HCT116 (cell line): ENCODE data around the gene COBL. TPM values are rescaled to one million over a fixed set of nuclear protein-coding genes. Genes with fewer than 3 reads are reported as not detected.

ENCODE experiments used
- ATAC-seq: fragments of 200-7000 bp; cut with Tn5 transposase; 2 replicates; pipeline ENCODE4 v1.9.1; 2020; ENCODE audit warnings: mild to moderate bottlenecking, moderate library complexity
- BruUV-seq: library from RNA; stranded (reverse); fragments of 400-500 nt; replicated peaks from 2 replicates; lab custom pipeline; 2021; lab: Mats Ljungman, UMichigan
- CTCF ChIA-PET: fragments of 300-600 bp; sonication (Branson Sonifier 250); formaldehyde crosslinking; loops from one replicate; lab custom pipeline; 2021; ENCODE audit warnings: antibody characterized with exemption; lab: Charles Lee
- POLR2A ChIA-PET: fragments of 300-600, 350-600 bp; sonication (Branson Sonifier 250); formaldehyde crosslinking; loops from one replicate; lab custom pipeline; 2021; ENCODE audit warnings: antibody characterized with exemption; lab: Charles Lee
- RAD21 ChIA-PET, 2 experiments: fragments of 300-600 bp; sonication (Branson Sonifier 250); formaldehyde crosslinking; loops; one replicate each; lab custom pipeline; 2023; ENCODE audit warnings: low total read pairs in 2 of 2; ENCODE audit not compliant: uncharacterized antibody in 2 of 2, unreplicated experiment in 2 of 2, low non-redundant PET in 1 of 2; lab: Charles Lee
- DNase-seq: peaks from one replicate; pipeline ENCODE4 v3.0.0-alpha.2; 2010; ENCODE audit warnings: low read depth, low spot score
- H2AFZ ChIP-seq: fragments of 200-600 bp; shearing (Covaris generic), sonication (generic); 2 replicates; pipeline ENCODE4 v1.6.1; 2017; ENCODE audit warnings: low read depth, mixed run types, mixed read lengths, antibody characterized with exemption, low read length; ENCODE audit not compliant: poor library complexity, severe bottlenecking
- H3K27ac ChIP-seq: 2 replicates; pipeline ENCODE4 v1.5.1; 2012; ENCODE audit warnings: low read depth, low read length
- H3K27me3 ChIP-seq: fragments of 200-600 bp; sonication (generic); 2 replicates; pipeline ENCODE4 v1.6.1; 2016; ENCODE audit warnings: mixed run types, low read length, mixed read lengths; ENCODE audit not compliant: insufficient read depth
- H3K36me3 ChIP-seq, 2 experiments: fragments of 200-500 bp in 1 of 2; fragments of 200-600 bp in 1 of 2; sonication (Bioruptor generic) in 1 of 2; sonication (generic) in 1 of 2; 2 replicates each; pipeline versions ENCODE4 v1.5.1 to v1.6.1; 2014 to 2016; ENCODE audit warnings: low read length in 2 of 2, inconsistent platforms in 1 of 2, mixed read lengths in 1 of 2, mixed run types in 1 of 2; ENCODE audit not compliant: insufficient read depth in 2 of 2, control insufficient read depth in 1 of 2
- H3K4me1 ChIP-seq, 2 experiments: fragments of 200-600 bp in 1 of 2; sonication (generic) in 1 of 2; 2 replicates each; pipeline versions ENCODE4 v1.5.1 to v1.6.1; 2012 to 2017; ENCODE audit warnings: low read length in 2 of 2, inconsistent platforms in 1 of 2, mild to moderate bottlenecking in 1 of 2, mixed read lengths in 1 of 2, mixed run types in 1 of 2, moderate library complexity in 1 of 2; ENCODE audit not compliant: insufficient read depth in 2 of 2, control insufficient read depth in 1 of 2
- H3K4me2 ChIP-seq: fragments of 200-600 bp; sonication (generic); 2 replicates; pipeline ENCODE4 v1.6.1; 2017; ENCODE audit warnings: mixed run types, low read length, mixed read lengths
- H3K4me3 ChIP-seq, 2 experiments: fragments of 200-600 bp in 1 of 2; sonication (generic) in 1 of 2; replicated peaks in 1 of 2; 2 replicates each; pipeline ENCODE4 v1.5.1; 2011 to 2016; ENCODE audit warnings: low read length in 2 of 2, control low read depth in 1 of 2, low read depth in 1 of 2, mild to moderate bottlenecking in 1 of 2, mixed read lengths in 1 of 2, mixed run types in 1 of 2
- H3K79me2 ChIP-seq: fragments of 200-600 bp; sonication (generic); 2 replicates; pipeline ENCODE4 v1.6.1; 2017; ENCODE audit warnings: mild to moderate bottlenecking, mixed run types, low read length, moderate library complexity, mixed read lengths; ENCODE audit not compliant: insufficient read depth
- H3K9ac ChIP-seq: fragments of 200-600 bp; sonication (generic); 2 replicates; pipeline ENCODE4 v1.6.1; 2016; ENCODE audit warnings: low read length, mixed read lengths
- H3K9me2 ChIP-seq: fragments of 200-600 bp; sonication (generic), shearing (Covaris generic); 2 replicates; pipeline ENCODE4 v1.6.1; 2017; ENCODE audit warnings: mixed run types, mild to moderate bottlenecking, moderate library complexity; ENCODE audit not compliant: insufficient read depth
- H3K9me3 ChIP-seq, 2 experiments: fragments of 200-500 bp in 1 of 2; fragments of 200-600 bp in 1 of 2; sonication (Bioruptor generic) in 1 of 2; sonication (generic) in 1 of 2; 2 replicates each; pipeline ENCODE4 v1.6.1; 2014 to 2017; ENCODE audit warnings: low read length in 2 of 2, mixed read lengths in 2 of 2, inconsistent platforms in 1 of 2, low read depth in 1 of 2, mild to moderate bottlenecking in 1 of 2, mixed run types in 1 of 2, moderate library complexity in 1 of 2; ENCODE audit not compliant: control insufficient read depth in 1 of 2, insufficient read depth in 1 of 2
- H4K20me1 ChIP-seq: fragments of 200-600 bp; sonication (generic), shearing (Covaris generic); 2 replicates; pipeline ENCODE4 v1.6.1; 2017; ENCODE audit warnings: mixed run types, mild to moderate bottlenecking, moderate library complexity; ENCODE audit not compliant: insufficient read depth
- ATF3 ChIP-seq: IDR thresholded peaks from 2 replicates; pipeline ENCODE4 v1.6.1; 2012
- CBX3 ChIP-seq: IDR thresholded peaks from 2 replicates; pipeline ENCODE4 v1.6.1; 2012; ENCODE audit warnings: low read depth
- CEBPB ChIP-seq: IDR thresholded peaks from 2 replicates; pipeline ENCODE4 v1.6.1; 2012; ENCODE audit warnings: low read depth
- CTCF ChIP-seq, 3 experiments: fragments of 200-600 bp in 1 of 3; sonication (generic) in 1 of 3; IDR thresholded peaks in 2 of 3; conservative IDR thresholded peaks in 1 of 3; 2 replicates each; pipeline ENCODE4 v1.5.1; 2012 to 2017; ENCODE audit warnings: low read depth in 2 of 3, low read length in 2 of 3, antibody characterized with exemption in 1 of 3, borderline replicate concordance in 1 of 3, control low read depth in 1 of 3, mild to moderate bottlenecking in 1 of 3, mixed read lengths in 1 of 3, mixed run types in 1 of 3, moderate library complexity in 1 of 3; ENCODE audit not compliant: insufficient read depth in 1 of 3
- EGR1 ChIP-seq: IDR thresholded peaks from 2 replicates; pipeline ENCODE4 v1.6.1; 2012; ENCODE audit warnings: low read depth
- ELF1 ChIP-seq: IDR thresholded peaks from 2 replicates; pipeline ENCODE4 v1.6.1; 2012; ENCODE audit warnings: low read depth, borderline replicate concordance
- EZH2phosphoT487 ChIP-seq: fragments of 200-600 bp; IDR thresholded peaks from 2 replicates; pipeline ENCODE4 v1.6.1; 2018; ENCODE audit warnings: antibody characterized with exemption, borderline replicate concordance
- FOSL1 ChIP-seq: IDR thresholded peaks from 2 replicates; pipeline ENCODE4 v1.6.1; 2012; ENCODE audit warnings: low read depth
- JUND ChIP-seq: IDR thresholded peaks from 2 replicates; pipeline ENCODE4 v1.6.1; 2012
- POLR2AphosphoS5 ChIP-seq: IDR thresholded peaks from 2 replicates; pipeline ENCODE4 v1.6.1; 2011; ENCODE audit warnings: mild to moderate bottlenecking, low read depth, low read length, moderate library complexity
- REST ChIP-seq: IDR thresholded peaks from 2 replicates; pipeline ENCODE4 v1.6.1; 2012; ENCODE audit warnings: low read depth
- SIN3A ChIP-seq: IDR thresholded peaks from 2 replicates; pipeline ENCODE4 v1.6.1; 2012; ENCODE audit warnings: low read depth
- SP1 ChIP-seq: IDR thresholded peaks from 2 replicates; pipeline ENCODE4 v1.6.1; 2012; ENCODE audit warnings: low read depth
- SRF ChIP-seq: IDR thresholded peaks from 2 replicates; pipeline ENCODE4 v1.6.1; 2012; ENCODE audit warnings: low read depth
- YY1 ChIP-seq: IDR thresholded peaks from 2 replicates; pipeline ENCODE4 v1.6.1; 2011; ENCODE audit warnings: low read length, low read depth, moderate library complexity, mild to moderate bottlenecking; ENCODE audit not compliant: insufficient replicate concordance; ENCODE audit errors: extremely low read depth
- ZFX ChIP-seq: fragments of 450-650 bp; IDR thresholded peaks from 2 replicates; pipeline ENCODE4 v1.6.1; 2017
- intact Hi-C: fragments of 100-400 bp; cut with micrococcal nuclease; formaldehyde crosslinking; loops from 2 replicates; pipeline ENCODE4 v1.10.0; 2022
- total RNA-seq: library from RNA; stranded (reverse); gene quantifications from one replicate; pipeline ENCODE4 v1.2.1, GENCODE V29; 2021; ENCODE audit not compliant: unreplicated experiment
- TF ChIP-seq, protein P1 (sequence below): IDR thresholded peaks from 2 replicates; pipeline ENCODE4 v1.6.1; 2012

COBL gene
- total RNA-seq, 1 experiment from 2014 or later, result 19.3 TPM

DNA sequence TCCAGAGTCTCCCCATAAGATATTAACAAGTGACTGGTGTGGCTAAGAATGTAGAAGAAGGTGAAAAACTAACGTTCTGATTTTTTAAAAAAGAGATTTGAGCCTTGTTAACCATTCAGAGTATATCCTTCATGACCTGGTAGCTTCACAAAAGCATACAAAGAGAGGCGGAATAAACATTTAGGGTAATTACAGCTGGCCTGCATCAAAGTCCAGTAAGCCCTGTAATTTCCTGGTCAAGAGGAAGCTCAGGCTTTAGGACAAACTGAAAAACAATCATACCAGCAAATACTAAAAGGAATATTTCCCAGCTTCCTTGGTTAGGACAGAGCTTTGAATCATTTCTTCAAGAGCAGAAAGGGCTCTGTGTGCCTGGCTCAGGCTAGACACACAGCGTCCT, 165.2 kb downstream of the COBL start:
- H2AFZ ChIP-seq, result no peak overlapping the region
- ChIA-PET RAD21 (no interaction called here), POLR2A (no interaction called here), CTCF (no interaction called here)
- H3K4me1 ChIP-seq, result no peaks in the 10 kb centered on the region
- peaks cover 3 to 6% of the 10 kb centered on the region in 2 experiments; a peak in 2 of 4 replicates for H3K9me3 ChIP-seq
- ATAC-seq, result no peak
- no peaks in the 10 kb centered on the region for H3K79me2 ChIP-seq
- H3K4me2 ChIP-seq, result no peak overlapping the region
- DNase-seq, result no peak
- no peaks in the 10 kb centered on the region for H4K20me1 ChIP-seq
- H3K27me3 ChIP-seq, result no peaks in the 10 kb centered on the region
- H3K9ac ChIP-seq, result no peak overlapping the region
- no peaks in the 10 kb centered on the region for H3K36me3 ChIP-seq
- no TSS peak for BruUV-seq
- no peaks in the 10 kb centered on the region for H3K9me2 ChIP-seq
- no peak overlapping the region for H3K4me3 ChIP-seq
- intact Hi-C loops, result no loop called here
- H3K27ac ChIP-seq, result no peak overlapping the region
- TF ChIP-seq JUND, result no peak
- TF ChIP-seq REST, result no peak
- TF ChIP-seq SRF, result no peak
- no peak for TF ChIP-seq EZH2phosphoT487
- TF ChIP-seq EGR1, result no peak
- TF ChIP-seq ATF3, result no peak
- no peak for TF ChIP-seq CBX3
- TF ChIP-seq CTCF (IDR thresholded peaks at IDR 0.05 in 2 of 3, conservative IDR thresholded peaks at IDR 0.05 in 1 of 3; ENCODE audit: borderline replicate concordance in 1 of 3, insufficient read depth in 1 of 3, low read depth in 2 of 3, low read length in 2 of 3), result no peak
- no peak for TF ChIP-seq ZFX
- TF ChIP-seq FOSL1, result no peak
- TF ChIP-seq SP1, result no peak
- no peak for TF ChIP-seq ELF1
- TF ChIP-seq POLR2AphosphoS5, result no peak
- no peak for TF ChIP-seq SIN3A
- no peak for TF ChIP-seq YY1
- TF ChIP-seq CEBPB, result no peak
- TF ChIP-seq, protein P1, sequence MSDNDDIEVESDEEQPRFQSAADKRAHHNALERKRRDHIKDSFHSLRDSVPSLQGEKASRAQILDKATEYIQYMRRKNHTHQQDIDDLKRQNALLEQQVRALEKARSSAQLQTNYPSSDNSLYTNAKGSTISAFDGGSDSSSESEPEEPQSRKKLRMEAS, result no peak
